GM12865 (cell line): Measurements from ENCODE around the gene TLCD1.

Experiments used
- DNase-seq: peaks from one replicate; pipeline ENCODE4 v3.0.0; 2010; ENCODE audit warnings: low read depth
- H3K4me3 ChIP-seq: 2 replicates; pipeline ENCODE4 v1.5.1; 2011; ENCODE audit warnings: mild to moderate bottlenecking, low read depth, low read length, control low read depth
- TF ChIP-seq, protein P1 (sequence below): IDR thresholded peaks from 2 replicates; pipeline ENCODE4 v1.5.1; 2011; ENCODE audit warnings: low read length, control low read depth, low read depth, inconsistent platforms; ENCODE audit not compliant: insufficient read depth; ENCODE audit errors: missing control alignments

TLCD1 gene

DNA sequence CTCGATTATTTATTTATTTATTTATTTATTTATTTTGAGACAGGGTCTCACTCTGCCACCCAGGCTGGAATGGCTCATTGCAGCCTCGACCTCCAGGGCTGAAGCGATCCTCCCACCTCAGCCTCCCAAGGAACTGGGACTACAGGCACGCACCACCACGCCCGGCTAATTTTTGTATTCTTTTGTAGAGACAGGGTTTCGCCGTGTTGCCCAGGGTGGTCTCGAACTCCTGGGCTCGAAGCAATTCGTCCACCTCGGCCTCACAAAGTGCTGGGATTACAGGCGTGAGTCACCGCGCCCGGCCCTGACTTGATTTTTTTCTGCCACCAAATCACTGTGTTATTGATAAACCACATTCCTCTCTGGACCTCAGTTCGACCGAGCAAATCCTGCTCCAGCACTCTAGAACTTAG lies 7.0 kb downstream of the TLCD1 start:
- TF ChIP-seq, protein P1, sequence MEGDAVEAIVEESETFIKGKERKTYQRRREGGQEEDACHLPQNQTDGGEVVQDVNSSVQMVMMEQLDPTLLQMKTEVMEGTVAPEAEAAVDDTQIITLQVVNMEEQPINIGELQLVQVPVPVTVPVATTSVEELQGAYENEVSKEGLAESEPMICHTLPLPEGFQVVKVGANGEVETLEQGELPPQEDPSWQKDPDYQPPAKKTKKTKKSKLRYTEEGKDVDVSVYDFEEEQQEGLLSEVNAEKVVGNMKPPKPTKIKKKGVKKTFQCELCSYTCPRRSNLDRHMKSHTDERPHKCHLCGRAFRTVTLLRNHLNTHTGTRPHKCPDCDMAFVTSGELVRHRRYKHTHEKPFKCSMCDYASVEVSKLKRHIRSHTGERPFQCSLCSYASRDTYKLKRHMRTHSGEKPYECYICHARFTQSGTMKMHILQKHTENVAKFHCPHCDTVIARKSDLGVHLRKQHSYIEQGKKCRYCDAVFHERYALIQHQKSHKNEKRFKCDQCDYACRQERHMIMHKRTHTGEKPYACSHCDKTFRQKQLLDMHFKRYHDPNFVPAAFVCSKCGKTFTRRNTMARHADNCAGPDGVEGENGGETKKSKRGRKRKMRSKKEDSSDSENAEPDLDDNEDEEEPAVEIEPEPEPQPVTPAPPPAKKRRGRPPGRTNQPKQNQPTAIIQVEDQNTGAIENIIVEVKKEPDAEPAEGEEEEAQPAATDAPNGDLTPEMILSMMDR: no peak
- H3K4me3 ChIP-seq: peak overlapping the region; percentile 77
- DNase-seq: no peak

DNA sequence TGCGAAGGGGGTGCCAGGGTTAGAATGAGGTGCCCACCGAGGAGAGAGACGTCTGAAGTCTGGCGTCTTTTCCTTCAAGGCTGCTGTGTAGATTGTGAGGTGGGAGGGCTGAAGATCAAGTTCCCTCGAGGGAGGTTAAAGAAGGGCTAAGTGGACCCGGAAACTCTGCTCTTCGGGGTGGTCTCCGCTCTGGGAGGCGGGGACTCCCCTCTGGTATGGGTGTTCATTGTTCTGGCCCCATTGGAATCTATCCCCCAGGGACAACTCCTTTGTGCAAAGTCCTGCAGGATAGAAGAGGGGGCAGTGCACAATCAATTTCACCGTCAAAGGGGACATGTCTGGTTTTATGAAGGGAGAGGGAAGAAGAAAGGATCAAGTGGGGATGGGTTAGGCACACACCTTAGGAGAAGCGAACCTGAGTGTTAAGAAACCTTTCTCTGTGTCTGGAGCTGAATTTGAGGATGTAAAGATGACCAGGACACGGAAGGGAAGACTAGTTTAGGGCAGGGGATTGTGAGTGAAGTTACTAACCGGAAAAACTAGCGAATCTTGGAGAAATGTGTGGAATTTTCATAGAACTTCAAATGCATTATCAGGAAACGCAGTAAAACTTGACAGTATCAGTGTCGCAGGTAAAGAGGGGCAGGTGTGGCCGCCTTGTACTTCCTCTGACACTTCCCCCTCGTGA lies 7.6 kb downstream of the TLCD1 start:
- TF ChIP-seq, protein P1: no peak
- DNase-seq: no peak
- H3K4me3 ChIP-seq: peak overlapping the region; percentile 77; the same call in 1 of the 2 replicates

DNA sequence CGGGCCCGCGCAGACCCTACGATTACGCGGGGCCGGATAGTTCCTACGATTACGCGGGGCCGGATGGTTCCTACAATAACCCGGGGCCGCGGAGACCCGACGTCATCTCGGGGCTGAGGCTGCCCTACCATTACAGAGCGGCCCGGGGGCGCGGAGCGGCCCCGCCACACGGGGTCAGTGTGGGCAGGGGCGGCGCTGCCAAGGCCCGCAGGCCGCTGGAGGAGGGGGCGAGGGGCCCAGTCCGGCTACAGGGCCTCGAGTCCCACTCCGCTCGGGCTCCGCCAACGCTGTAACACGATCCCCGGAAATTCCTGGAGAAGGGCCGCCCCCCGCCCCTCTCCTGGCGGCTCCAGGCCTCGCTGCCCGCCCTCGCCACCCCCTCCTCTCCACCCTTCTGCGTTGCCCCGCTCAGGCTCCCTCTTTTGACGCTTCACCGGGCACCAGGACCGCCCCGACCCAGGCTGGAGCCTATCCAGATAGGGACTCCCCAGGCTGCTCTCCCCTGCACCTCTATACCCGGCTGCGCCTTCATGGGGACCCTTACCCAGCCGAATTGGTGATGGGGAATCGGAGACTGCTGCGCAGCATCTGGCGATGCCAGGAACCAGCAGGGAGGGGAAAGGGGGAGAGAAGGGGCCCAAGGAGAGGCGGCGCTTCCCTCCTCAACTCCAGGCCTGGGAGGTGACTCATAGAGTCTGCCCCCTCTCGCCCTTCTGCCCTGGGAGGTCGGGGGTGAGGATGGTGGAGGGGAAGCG lies 8.3 kb downstream of the TLCD1 start, which contains the start of gene RAB34:
TSS of gene RAB34 (minus strand) at position 291 of the 755 bp plus-strand sequence. CDS start 602 bp downstream, outside the sequence.
- TF ChIP-seq, protein P1: no peak
- no peak for DNase-seq
- no peak within 1 kb of the TSS for H3K4me3 ChIP-seq

DNA sequence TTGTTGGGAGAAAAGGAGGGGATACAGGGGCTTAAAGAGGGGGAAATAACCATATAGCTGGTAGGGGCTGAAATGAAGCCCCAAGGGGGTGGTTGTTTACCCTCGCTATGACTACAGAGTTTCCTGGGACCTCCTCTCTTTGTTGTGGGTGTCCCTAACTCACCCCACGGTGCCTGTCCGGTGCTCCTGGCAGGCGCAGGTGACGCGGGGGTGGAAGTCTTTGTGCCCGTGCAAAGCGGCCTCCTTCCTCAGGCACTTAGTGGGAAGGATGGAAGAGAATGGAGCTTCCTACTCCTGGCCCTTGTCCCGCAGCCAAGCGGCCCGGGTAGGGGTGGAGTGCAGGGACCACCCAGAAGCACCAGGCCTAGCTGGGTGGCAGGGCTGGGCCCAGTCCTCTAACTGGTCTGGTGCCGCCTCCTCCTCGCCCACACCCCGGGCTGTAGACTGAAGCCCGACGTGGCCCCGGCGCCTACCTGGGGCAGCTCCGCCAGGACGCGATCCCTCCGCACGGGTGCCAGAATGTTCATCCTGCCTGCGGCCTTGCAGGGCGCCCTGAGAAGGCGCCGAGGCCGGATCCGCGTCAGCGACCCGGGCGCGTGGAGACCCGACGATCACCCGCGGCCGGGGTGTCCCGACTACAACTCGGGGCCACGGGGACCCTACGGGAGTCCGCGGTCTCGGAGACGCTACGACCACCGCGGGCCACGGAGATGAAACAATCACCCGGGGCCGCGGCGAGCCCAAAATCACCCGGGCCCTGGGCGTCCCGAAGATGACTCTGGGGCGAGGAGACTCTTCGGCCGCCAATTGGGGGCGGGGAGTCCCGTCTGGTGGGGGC lies 9.1 kb downstream of the TLCD1 start:
- no peak for DNase-seq
- TF ChIP-seq, protein P1: no peak
- H3K4me3 ChIP-seq: no peak overlapping the region

DNA sequence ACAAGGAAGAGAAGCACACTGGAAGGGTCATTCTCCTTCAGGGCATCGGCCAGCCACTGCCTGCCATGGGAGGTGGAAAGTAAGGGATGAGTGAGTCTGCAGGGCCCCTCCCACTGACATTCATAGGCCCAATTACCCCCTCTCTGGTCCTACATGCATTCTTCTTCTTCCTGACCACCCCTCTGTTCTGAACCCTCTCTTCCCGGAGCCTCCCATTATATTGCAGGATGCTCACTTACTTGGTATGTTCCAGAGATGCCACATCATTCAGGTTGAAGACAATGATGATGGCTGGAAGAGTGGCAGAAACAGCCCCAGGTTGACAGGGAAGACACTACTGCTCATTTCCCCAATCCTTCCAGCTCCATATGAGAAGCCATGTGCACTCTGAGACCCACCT lies 10.8 kb downstream of the TLCD1 start:
- DNase-seq: no peak
- TF ChIP-seq, protein P1: no peak
- H3K4me3 ChIP-seq: no peak overlapping the region

DNA sequence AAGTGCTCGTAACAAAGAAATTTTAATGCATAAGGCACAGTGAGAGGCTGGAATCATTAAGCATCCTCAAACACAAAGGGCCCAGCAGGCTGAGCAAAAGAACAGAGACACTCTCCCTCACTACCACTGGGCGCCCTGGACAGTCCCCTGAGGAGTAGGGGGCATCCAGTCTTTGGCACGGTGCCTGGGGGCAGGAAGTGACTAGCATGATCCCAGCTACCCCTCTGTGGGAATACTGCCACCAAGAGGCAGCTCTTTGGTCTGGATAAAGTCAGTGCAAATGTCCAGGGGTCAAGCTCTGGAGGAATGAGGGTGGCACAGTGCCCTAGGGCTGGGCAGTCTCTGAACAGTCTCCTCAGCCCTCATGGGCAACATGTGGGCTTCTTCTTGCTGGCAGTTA lies 11.8 kb downstream of the TLCD1 start:
- DNase-seq: no peak
- TF ChIP-seq, protein P1: no peak
- H3K4me3 ChIP-seq: no peak overlapping the region
